Measurements from ENCODE around the gene KIAA0930.

- TF ChIP-seq, protein P1, sequence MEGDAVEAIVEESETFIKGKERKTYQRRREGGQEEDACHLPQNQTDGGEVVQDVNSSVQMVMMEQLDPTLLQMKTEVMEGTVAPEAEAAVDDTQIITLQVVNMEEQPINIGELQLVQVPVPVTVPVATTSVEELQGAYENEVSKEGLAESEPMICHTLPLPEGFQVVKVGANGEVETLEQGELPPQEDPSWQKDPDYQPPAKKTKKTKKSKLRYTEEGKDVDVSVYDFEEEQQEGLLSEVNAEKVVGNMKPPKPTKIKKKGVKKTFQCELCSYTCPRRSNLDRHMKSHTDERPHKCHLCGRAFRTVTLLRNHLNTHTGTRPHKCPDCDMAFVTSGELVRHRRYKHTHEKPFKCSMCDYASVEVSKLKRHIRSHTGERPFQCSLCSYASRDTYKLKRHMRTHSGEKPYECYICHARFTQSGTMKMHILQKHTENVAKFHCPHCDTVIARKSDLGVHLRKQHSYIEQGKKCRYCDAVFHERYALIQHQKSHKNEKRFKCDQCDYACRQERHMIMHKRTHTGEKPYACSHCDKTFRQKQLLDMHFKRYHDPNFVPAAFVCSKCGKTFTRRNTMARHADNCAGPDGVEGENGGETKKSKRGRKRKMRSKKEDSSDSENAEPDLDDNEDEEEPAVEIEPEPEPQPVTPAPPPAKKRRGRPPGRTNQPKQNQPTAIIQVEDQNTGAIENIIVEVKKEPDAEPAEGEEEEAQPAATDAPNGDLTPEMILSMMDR (conservative IDR thresholded peaks at IDR 0.05; ENCODE audit: low read depth, low read length), result no peak
- no peak for TF ChIP-seq POLR2A (IDR thresholded peaks at IDR 0.05; ENCODE audit: low read depth, low read length)
Measured at GRCh38 chr22:45235851-45236342, 4.8 kb downstream of the KIAA0930 start.
